Neural cell (in vitro differentiated cells): ENCODE data around the gene RNU6-1. TPM values are rescaled to one million over a fixed set of nuclear protein-coding genes. Genes with fewer than 3 reads are reported as not detected.
A peak's percentile ranks its signal among the peaks of the same experiment; 100 is the strongest.

Experiments
- H2AFZ ChIP-seq: fragments of 200-600, 300-800 bp; sonication (generic), shearing (Covaris generic); 2 replicates; pipeline ENCODE4 v1.6.0; 2014; ENCODE audit warnings: low read depth, mild to moderate bottlenecking, antibody characterized with exemption, low read length, moderate library complexity
- H3F3A ChIP-seq: fragments of 200-600 bp; shearing (Covaris generic); 2 replicates; pipeline ENCODE4 v1.6.1; 2016; ENCODE audit warnings: mild to moderate bottlenecking, moderate library complexity, mixed read lengths, antibody characterized with exemption, low read length; ENCODE audit not compliant: insufficient read depth, poor library complexity, severe bottlenecking
- H3K27ac ChIP-seq: fragments of 200-600, 300-800 bp; sonication (generic), shearing (Covaris generic); 2 replicates; pipeline ENCODE4 v1.5.1; 2014; ENCODE audit warnings: mild to moderate bottlenecking, low read length, moderate library complexity
- H3K27me3 ChIP-seq: fragments of 300-800, 200-600 bp; sonication (generic), shearing (Covaris generic); 2 replicates; pipeline ENCODE4 v1.6.0; 2014; ENCODE audit warnings: mild to moderate bottlenecking, low read depth, low read length, moderate library complexity; ENCODE audit not compliant: insufficient read depth
- H3K36me3 ChIP-seq: fragments of 300-800, 200-600 bp; sonication (generic), shearing (Covaris generic); 2 replicates; pipeline ENCODE4 v1.5.1; 2014; ENCODE audit warnings: mild to moderate bottlenecking, antibody characterized with exemption, low read length, moderate library complexity; ENCODE audit not compliant: insufficient read depth
- H3K4me2 ChIP-seq: fragments of 300-800, 200-600 bp; sonication (generic), shearing (Covaris generic); 2 replicates; pipeline ENCODE4 v1.6.0; 2014; ENCODE audit warnings: mild to moderate bottlenecking, low read length
- H3K4me3 ChIP-seq: fragments of 300-800, 200-600 bp; sonication (generic), shearing (Covaris generic); 2 replicates; pipeline ENCODE4 v1.5.1; 2014; ENCODE audit warnings: mild to moderate bottlenecking, low read length, moderate library complexity
- H3K79me2 ChIP-seq: fragments of 200-600 bp; shearing (Covaris generic); replicated peaks from 2 replicates; pipeline ENCODE4 v1.6.0; 2014; ENCODE audit warnings: mild to moderate bottlenecking, low read length, moderate library complexity; ENCODE audit not compliant: insufficient read depth
- H3K9ac ChIP-seq: fragments of 300-800, 200-600 bp; sonication (generic), shearing (Covaris generic); 2 replicates; pipeline ENCODE4 v1.6.1; 2016; ENCODE audit warnings: mild to moderate bottlenecking, low read length, mixed read lengths
- H3K9me2 ChIP-seq: fragments of 200-600 bp; shearing (Covaris generic); 2 replicates; pipeline ENCODE4 v1.6.1; 2016; ENCODE audit warnings: mild to moderate bottlenecking, low read length, mixed read lengths; ENCODE audit not compliant: insufficient read depth
- H3K9me3 ChIP-seq: fragments of 200-600, 300-800 bp; sonication (generic), shearing (Covaris generic); 2 replicates; pipeline ENCODE4 v1.6.1; 2016; ENCODE audit warnings: mild to moderate bottlenecking, mixed run types, low read length, moderate library complexity, mixed read lengths
- H4K20me1 ChIP-seq: fragments of 200-600 bp; shearing (Covaris generic); 2 replicates; pipeline ENCODE4 v1.6.1; 2016; ENCODE audit warnings: mild to moderate bottlenecking, mixed run types; ENCODE audit not compliant: insufficient read depth
- EP300 ChIP-seq: fragments of 450-650 bp; conservative IDR thresholded peaks from 2 replicates; pipeline ENCODE4 v1.6.1; 2014; ENCODE audit warnings: antibody characterized with exemption, mild to moderate bottlenecking, moderate library complexity; ENCODE audit not compliant: poor library complexity, severe bottlenecking
- EZH2 ChIP-seq: fragments of 200-600, 300-800 bp; shearing (Covaris generic), sonication (generic); IDR thresholded peaks from 2 replicates; pipeline ENCODE4 v1.6.1; 2014; ENCODE audit warnings: antibody characterized with exemption, low read length, borderline replicate concordance, mild to moderate bottlenecking; ENCODE audit not compliant: insufficient read depth, poor library complexity, severe bottlenecking
- MXI1 ChIP-seq: fragments of 450-650 bp; conservative IDR thresholded peaks from 2 replicates; pipeline ENCODE4 v1.6.1; 2014; ENCODE audit warnings: antibody characterized with exemption, mild to moderate bottlenecking; ENCODE audit not compliant: poor library complexity, severe bottlenecking
- POLR2AphosphoS5 ChIP-seq: IDR thresholded peaks from 2 replicates; pipeline ENCODE4 v1.6.1; 2012
- SMC3 ChIP-seq: fragments of 450-650 bp; conservative IDR thresholded peaks from 2 replicates; pipeline ENCODE4 v1.6.1; 2014; ENCODE audit warnings: antibody characterized with exemption, mild to moderate bottlenecking, moderate library complexity; ENCODE audit not compliant: poor library complexity
- polyA plus RNA-seq: library from polyadenylated mRNA; depleted of rRNA; stranded (reverse); fragments of >200 nt; gene quantifications from 2 replicates; pipeline ENCODE4 v1.2.3, GENCODE V29; 2014
- TF ChIP-seq, protein P1 (sequence below): fragments of 450-650 bp; IDR thresholded peaks from 2 replicates; pipeline ENCODE4 v1.5.1; 2014; ENCODE audit warnings: antibody characterized with exemption, mild to moderate bottlenecking, moderate library complexity; ENCODE audit not compliant: poor library complexity, severe bottlenecking

RNU6-1 gene
- polyA plus RNA-seq, 1 donor from 2014 or later, result not detected

DNA sequence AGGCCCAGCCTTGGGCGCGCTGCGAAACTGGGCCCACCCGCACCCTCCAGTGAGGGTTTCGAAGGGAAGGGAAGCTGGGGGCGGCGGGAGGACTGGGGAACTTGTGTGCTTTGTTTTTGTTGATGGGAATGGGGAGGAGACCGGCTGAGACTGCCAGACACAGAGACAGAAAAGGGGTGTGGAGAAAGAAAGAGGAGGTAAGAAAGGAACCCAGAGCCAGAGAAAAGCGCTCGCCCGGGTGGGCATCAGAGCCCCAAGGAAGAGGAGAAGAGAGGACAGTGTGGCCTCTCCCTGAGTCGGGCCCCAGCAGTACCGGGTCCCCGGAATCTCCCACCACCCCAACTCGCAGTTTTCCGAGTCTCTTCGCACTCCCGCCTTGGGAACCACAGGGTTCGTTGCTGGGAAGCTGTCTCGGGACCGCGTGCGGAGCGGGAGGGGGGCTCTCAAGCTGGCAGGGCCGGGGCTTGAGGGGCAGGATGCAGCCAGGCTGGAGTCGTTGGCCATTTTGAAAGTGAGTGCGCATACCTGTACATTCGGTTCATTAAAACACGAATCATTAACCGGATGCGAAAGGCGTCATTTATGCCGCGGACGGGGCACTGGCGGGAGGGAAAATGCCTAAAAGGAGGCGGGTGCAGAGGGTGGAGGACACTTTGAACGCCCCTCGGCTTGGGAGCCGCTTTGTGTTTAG is 11.4 kb downstream of the RNU6-1 start:
- Histone ChIP-seq H3K9me3 (peaks cover 5% of the 10 kb centered on the region), H3K79me2 (no peaks in the 10 kb centered on the region), H3K9me2 (no peaks in the 10 kb centered on the region), H3K27ac (no peak overlapping the region), H2AFZ (no peak overlapping the region), H3K27me3 (peaks cover 100% of the 10 kb centered on the region), H4K20me1 (peaks cover 4% of the 10 kb centered on the region), H3K36me3 (no peaks in the 10 kb centered on the region), H3K9ac (no peak overlapping the region), H3K4me3 (no peak overlapping the region), H3F3A (no peaks in the 10 kb centered on the region), H3K4me2 (no peak overlapping the region)
- peak; percentile 59 for TF ChIP-seq POLR2AphosphoS5
- TF ChIP-seq, protein P1, sequence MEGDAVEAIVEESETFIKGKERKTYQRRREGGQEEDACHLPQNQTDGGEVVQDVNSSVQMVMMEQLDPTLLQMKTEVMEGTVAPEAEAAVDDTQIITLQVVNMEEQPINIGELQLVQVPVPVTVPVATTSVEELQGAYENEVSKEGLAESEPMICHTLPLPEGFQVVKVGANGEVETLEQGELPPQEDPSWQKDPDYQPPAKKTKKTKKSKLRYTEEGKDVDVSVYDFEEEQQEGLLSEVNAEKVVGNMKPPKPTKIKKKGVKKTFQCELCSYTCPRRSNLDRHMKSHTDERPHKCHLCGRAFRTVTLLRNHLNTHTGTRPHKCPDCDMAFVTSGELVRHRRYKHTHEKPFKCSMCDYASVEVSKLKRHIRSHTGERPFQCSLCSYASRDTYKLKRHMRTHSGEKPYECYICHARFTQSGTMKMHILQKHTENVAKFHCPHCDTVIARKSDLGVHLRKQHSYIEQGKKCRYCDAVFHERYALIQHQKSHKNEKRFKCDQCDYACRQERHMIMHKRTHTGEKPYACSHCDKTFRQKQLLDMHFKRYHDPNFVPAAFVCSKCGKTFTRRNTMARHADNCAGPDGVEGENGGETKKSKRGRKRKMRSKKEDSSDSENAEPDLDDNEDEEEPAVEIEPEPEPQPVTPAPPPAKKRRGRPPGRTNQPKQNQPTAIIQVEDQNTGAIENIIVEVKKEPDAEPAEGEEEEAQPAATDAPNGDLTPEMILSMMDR, result no peak

DNA sequence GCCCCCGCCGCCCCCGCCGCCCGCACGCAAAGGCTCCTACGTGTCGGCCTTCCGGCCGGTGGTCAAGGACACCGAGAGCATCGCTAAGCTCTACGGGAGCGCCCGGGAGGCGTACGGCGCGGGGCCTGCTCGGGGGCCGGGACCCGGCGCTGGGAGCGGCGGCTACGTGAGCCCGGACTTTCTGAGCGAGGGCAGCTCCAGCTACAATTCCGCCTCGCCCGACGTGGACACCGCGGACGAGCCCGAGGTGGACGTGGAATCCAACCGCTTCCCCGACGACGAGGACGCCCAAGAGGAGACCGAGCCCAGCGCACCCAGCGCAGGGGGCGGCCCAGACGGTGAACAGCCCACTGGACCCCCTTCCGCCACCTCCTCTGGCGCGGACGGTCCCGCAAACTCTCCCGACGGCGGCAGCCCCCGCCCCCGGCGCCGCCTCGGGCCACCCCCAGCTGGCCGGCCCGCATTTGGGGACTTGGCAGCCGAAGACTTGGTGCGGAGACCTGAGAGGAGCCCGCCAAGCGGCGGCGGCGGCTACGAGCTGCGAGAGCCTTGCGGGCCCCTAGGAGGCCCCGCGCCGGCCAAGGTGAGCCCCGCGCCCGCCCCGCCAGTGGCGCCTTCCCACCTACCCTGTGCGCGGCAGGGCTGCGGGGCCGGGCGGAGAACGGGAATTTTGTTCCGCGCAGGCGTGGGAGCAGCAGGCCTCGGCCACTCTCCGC is 12.1 kb downstream of the RNU6-1 start:
- H3K4me3 ChIP-seq, result no peak overlapping the region
- TF ChIP-seq EZH2 (peak; percentile 22), SMC3 (no peak), MXI1 (no peak)
- H3K9me3 ChIP-seq, result peaks cover 5% of the 10 kb centered on the region
- no peak overlapping the region for H3K4me2 ChIP-seq
- H2AFZ ChIP-seq, result no peak overlapping the region
- peaks cover 100% of the 10 kb centered on the region for H3K27me3 ChIP-seq
- H3K36me3 ChIP-seq, result no peaks in the 10 kb centered on the region
- H3K27ac ChIP-seq, result no peak overlapping the region
- H3K9ac ChIP-seq, result no peak overlapping the region
- no peaks in the 10 kb centered on the region for H3K79me2 ChIP-seq
- H3K9me2 ChIP-seq, result no peaks in the 10 kb centered on the region
- H4K20me1 ChIP-seq, result peaks cover 4% of the 10 kb centered on the region
- H3F3A ChIP-seq, result no peaks in the 10 kb centered on the region

DNA sequence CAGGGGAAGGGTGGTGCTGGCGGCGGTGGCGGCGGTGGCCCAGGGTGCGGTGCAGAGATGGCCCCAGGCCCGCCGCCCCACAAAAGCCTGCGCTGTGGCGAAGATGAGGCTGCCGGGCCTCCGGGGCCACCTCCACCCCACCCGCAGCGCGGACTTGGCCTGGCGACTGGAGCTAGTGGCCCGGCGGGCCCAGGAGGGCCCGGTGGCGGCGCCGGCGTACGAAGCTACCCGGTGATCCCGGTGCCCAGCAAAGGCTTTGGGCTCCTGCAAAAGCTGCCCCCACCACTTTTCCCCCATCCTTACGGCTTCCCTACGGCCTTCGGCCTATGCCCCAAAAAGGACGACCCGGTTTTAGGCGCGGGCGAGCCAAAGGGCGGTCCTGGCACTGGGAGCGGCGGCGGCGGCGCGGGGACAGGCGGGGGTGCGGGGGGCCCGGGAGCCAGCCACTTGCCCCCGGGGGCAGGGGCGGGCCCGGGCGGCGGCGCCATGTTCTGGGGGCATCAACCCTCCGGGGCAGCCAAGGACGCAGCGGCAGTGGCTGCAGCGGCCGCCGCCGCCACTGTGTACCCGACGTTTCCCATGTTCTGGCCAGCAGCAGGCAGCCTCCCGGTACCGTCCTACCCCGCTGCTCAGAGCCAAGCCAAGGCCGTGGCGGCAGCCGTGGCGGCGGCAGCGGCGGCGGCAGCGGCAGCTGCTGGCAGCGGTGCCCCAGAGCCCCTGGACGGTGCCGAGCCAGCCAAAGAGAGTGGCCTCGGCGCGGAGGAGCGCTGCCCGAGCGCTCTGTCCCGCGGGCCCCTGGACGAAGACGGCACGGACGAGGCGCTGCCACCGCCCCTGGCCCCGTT is 12.9 kb downstream of the RNU6-1 start:
- Histone ChIP-seq H3K79me2 (no peaks in the 10 kb centered on the region), H3K4me2 (no peak overlapping the region), H3K4me3 (no peak overlapping the region), H4K20me1 (peaks cover 4% of the 10 kb centered on the region), H3K27ac (no peak overlapping the region), H3K9me3 (peaks cover 5% of the 10 kb centered on the region), H3K9ac (no peak overlapping the region), H3K36me3 (no peaks in the 10 kb centered on the region), H3K27me3 (peaks cover 100% of the 10 kb centered on the region), H3K9me2 (no peaks in the 10 kb centered on the region), H2AFZ (no peak overlapping the region), H3F3A (no peaks in the 10 kb centered on the region)
- TF ChIP-seq EZH2, result peak; percentile 46
- no peak for TF ChIP-seq EP300
